Kasumi-1 (cell line): ENCODE data around the gene PAH.
"Not testable (repeated sequence)": the region's sequence is repeated elsewhere in the genome, so short reads cannot be mapped to it uniquely, and the experiment has no call there.

Source experiments
- DNase-seq, 2 experiments: peaks; one replicate each; lab custom pipeline; 2025; lab: John Stamatoyannopoulos, UW

The PAH gene

DNA sequence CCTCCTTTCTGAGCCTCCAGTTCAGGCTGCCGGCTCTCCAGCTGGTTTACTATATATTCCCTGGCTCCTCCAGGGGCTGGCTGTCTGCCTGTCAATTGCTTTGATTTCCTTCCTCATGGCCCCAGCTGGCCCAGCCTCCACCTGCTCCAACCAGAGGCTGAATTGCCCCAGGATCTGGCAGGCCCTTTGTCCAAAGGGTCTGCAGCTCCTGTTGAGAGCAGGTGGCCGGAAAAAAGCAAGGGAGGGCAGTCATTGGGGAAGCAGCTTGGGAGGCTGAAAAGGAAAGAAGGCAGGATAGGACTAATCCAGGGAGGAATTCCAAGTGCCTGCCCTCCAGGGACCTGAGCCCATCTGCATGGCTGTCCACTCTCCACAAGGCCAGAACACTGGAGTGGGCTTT is 25.3 kb downstream of the PAH start:
- peak in 1 of 2 experiments; percentile 5 for DNase-seq

DNA sequence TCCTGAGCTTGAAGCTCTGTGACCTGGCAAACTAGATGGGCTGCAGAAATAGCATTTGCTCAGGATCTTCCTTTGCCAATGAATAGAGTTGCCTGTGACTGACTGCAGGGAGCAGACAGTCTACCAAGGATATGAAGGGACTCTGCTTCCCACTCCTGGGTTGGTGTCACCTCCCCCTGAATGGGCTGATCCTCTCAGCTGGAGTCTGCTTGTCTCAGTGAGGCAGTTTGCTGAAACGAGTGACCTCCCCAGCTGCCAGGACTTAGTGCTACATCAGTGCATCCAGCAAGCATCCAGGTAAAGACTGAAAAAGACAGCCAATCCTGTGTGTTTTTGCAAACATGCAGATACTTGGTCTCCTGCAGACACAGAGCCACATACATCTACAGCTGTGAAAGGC is 28.5 kb downstream of the PAH start:
- DNase-seq, result no peak

DNA sequence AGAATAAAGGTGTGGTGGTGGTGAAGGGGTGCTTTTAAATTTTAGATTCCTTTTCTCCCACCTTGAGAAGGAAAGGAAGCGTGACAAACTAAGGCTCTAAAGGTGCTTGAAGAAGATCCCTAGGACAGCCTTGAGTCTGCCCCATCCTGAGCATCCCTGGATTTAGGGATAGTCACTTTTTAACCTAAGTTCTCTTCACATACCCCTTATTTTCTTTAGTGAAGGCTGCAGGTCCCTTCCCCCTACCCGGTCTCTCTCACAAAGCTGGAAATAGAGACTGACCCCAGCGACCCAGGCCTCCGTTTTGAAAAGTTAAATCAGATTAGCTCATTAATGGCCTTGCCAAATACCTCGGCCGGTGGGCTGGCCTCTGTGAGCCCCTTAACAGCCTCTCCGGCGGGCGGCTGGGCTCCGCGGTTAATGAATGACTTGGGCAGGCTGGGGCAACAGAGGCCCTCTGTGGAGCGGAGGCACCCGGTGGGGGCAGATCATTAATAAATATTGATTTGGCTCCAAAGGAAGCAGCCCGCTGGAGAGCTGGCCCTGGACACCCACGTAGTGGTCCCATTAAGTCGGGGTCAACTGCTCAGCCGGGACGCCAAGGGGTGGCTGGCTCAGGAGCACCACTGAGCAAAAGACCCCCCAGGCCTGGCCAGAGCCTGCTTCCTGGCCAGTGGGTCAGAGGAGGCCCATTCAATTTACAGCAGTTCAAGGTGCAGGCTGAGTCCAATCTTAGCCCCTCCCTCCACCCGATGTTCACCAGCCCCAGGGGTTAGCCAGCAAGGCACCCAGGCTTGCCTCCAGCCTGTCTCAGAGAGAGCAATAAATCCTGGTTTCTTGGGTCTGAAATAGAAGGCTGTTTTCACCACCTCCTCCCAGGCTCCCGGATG is 31.8 kb downstream of the PAH start:
- no peak for DNase-seq

DNA sequence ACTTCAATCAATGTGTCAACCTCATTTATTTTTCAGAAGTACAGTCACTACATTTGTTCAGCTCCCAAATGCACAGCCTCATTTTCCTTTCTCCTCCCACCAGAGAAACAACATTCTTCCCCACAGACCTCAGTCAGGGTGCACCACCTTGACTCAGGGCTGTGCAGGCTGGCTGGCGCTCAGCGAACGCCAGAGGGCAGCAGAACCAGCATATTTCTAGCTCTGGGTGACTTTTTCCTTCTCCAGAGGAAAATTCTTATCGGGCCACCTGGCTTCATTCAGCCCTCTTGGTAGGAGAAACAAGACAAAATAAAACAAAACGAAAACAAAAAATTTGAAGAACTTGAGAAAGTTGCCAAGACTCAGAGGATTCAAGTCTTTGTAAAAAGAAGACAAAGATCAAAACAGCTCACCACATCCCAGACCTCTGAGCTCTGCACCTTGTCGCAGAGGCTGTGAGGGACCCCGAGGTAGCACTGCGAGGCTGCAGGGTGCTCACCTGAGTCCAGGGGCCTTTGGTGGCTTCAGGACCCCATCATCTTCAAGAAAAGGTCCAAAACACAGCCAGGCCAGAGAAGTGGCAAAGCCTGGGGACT is 33.7 kb downstream of the PAH start:
- DNase-seq, result peak; percentile 44 to 62

DNA sequence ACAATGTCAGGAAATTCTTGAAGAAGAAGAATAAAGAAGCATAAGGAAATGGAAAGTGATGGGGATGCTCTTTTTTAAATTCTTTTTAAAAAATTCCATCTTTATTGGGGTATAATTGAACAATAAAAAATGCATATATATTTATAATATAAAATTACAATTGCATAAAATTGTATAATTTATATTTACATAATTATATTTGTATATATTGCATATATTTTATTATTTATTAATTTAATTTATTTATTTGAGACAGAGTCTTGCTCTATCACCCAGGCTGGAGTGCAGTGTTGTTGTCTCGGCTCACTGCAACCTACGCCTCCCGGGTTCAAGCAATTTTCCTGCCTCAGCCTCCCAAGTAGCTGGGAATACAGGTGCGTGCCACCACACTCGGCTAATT is 36.3 kb downstream of the PAH start:
- DNase-seq, result no peak

DNA sequence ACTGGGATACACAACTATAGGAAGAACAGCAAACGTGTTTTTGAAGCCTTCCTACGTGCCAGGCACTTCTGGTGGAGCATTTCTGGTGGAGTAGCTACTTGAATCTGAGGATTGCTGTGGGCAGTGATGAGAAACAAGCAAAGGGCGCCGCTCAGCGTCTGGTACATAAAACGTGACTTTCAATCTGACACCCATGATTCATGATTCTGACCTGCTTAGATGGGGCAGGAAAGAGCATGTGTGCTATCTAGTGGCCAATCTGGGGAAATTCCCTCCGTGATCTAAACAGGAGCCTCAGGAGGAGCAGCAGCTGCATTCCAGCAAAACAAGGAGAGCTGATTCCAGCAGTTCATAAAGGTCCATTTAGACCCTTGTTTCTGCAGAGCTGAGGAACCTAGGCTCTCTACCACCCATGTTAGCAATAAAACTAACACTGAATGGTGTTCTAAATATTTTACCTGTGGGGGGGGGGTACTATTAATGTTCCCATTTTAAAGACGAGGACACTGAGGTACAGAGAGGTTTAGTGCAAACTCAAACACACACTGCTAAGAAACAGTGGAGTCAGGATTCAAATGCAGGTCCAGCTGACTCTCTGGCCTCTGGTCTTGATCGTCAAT is 37.8 kb downstream of the PAH start:
- DNase-seq, result peak; percentile 63 to 69

DNA sequence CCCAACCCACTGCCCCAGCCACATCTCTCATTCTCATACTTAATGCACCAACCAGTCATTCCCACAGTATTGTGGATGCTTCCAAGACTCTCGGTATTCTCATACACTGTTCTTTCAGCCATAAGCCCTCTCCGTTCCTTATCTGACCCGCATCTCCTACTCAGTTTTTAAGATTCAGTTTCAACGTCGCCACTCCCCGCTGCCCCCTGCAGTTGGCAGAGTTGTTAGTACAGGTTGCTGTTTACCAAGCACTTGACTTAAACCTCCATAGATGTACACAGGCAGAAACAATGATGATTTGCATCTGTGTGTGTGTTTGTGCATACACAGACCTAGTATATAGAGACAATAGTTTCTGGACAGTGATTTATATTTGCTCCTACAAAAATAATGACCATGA is 40.2 kb downstream of the PAH start:
- no peak for DNase-seq

DNA sequence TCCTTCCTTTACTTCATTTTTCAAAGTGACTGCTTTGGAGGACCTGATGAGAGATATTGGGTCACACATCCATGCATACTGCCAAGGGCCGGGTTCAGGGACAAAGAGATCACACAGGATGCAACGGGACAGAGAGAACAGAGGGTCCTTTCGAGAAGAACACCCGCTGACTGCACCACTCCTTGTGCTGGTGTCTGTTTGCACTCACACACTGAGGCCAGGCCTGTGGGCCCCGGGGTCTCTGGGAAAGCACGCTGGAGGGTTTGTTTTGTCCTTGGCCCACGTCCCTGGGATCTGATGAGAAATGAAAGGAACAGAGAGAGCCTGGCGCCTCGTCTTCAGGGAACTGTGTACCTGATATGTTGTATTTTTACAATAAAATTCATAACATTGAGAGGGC is 42.2 kb downstream of the PAH start:
- DNase-seq, result no peak

DNA sequence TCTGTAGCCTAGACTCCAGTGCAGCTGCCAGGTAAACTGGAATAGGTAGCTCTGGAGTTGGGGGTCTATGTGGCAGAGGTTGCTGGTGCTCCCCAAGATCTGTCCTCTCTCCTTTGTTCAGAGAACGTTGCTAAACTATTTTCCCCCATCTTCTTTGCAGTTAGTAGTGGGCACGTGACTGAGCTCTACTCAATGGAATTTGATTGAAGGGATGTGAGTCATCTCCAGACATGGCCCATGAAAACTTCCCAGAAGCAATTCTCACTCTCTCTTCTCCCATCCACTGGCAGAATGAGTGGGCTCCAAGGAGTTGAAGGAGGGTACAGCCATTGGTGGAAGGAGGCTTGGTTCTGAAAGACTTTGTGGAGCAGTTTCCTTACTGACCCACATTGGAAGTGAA is 44.0 kb downstream of the PAH start:
- DNase-seq, result no peak

DNA sequence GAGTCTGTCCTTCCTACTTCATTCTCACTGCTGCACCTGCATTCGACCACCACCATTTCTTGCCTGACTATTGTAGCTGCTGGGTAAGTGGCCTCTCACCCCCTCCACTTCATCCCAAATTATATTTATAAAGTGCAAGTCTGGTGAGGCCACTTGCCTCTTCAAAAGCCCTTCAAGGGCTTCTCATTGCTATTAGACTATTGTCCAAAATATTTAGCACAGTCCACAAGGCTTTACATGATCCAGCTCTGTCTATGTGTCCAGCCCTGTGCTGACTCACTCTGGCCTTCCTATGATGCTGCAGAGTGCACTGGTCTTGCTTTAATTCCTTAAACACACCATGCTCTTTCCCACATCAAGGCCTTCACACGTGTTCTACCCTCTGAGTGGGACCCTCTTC is 46.0 kb downstream of the PAH start:
- DNase-seq, result no peak

DNA sequence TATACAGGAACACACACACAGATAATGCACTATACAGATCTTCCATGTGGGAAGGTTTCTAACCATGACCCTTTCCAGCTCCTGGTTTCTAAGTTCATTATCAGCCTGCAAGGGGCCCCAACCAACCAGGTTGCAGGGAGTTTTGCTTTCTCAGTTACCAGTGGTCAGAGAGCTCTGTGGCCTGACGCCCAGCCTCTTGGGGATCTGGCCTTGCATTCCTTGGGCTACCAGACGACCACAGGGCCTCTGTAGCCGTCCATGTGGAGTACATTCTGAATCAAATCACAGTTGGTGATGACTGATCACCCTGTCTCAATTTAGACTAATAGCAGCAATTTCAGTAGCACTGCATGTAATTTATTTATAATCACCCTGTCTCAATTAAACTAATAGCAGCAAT is 47.5 kb downstream of the PAH start:
- DNase-seq, result no peak

DNA sequence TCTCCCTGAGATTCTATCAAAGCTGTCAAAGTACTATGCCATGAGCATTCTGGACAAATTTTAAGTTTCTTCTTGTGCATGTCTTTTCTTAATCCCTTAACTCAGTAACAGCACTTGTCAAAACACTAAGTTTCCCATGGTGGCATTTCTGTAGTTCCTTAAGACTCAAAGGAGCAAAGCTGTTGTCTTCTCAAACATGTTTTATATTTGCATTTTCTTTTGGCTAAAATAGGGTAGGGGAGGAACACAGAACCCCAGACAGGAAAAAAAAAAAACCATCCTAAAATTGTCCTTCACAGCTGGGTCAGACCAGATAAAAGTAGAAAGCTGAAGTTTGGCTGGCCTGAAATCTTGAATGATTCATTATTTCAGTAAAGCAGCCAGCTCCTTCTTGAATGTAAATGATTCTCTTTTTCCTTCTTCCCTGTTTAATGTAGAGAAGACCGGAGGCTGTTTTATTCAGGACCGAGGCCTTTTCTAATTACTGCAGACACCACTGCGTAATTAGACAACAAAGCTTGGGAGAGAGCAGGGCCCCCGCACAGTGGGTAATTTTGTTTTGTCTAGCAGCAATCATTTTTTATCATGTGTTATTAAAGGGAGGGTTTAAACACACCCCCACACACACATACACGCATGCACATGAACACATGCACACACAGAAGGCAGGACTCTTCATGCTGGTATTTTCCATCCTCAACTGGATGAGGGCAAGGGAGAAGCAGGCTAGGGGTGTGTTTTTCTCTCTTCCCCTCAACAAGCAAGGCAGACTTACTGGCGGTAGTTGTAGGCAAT is 51.0 kb downstream of the PAH start:
- DNase-seq, result no peak

DNA sequence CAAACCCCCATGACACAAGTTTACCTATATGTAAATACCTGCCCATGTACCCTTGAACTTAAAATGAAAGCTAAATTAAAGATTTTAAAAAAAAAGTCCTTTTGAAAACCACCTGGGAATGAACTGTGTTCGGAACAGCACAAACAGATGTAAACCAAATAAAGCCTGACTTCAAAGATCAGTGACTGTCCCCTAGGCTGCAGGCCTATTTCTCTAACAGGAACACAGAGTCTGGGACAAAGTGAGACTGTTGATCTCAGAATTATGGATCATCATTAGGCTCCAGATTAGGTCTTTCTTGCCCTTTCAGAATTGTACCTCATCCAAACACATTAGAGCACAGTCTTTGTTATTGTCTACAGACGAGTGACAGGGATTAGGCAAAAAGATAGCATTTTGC is 54.6 kb downstream of the PAH start:
- DNase-seq, result no peak

DNA sequence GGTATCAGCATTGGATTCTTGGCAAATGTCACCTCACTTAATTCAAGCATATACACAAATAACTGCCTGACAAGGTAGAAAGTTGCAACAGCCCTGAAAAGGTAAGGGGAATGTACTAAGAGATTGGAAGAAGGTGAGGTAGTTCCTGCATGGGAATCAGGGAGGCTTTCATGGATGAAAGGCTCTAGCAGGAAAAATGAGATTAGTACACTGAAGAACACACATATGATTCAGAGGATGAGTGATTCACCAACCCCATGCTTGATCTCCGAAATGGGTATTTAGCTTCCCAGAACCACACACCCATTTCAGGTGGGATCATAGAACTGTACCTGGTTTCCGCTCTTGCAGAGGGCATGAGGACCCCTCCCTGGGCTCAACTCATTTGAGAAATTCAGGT is 65.8 kb downstream of the PAH start:
- no peak for DNase-seq

DNA sequence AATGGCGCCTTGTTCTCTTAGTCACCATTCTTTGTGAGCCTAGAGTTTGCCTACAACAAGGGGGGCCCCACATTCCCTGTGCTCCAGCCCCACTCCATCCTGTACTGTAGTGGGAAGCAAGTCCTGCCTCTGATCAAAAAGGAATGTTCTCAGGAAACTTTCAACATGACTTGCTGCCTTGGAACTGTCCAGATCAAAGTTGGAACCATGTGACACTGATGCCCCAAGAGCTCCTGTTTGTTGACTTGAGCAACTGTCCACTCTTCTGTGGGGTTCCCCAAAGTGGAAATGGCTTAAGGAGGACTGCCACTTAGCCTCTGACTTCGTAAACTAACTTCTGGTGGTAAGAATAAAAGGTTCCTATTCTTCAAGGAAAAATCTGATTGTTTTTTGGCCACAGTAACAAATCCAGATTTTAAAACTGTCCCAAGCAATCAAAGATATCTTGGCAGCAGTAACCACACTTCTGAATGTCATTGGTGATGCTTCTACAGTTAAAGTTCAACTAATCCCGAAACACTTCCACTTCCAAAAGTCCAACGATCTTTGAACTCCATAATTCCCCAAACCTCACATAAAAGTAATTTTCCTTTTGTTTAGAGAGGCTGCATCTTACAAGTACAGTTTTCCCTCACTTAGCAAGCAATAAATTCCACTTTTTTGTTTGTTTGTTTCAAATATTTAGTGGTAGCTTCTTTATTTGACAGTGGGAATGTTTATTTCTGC is 67.2 kb downstream of the PAH start:
- DNase-seq, result no peak

DNA sequence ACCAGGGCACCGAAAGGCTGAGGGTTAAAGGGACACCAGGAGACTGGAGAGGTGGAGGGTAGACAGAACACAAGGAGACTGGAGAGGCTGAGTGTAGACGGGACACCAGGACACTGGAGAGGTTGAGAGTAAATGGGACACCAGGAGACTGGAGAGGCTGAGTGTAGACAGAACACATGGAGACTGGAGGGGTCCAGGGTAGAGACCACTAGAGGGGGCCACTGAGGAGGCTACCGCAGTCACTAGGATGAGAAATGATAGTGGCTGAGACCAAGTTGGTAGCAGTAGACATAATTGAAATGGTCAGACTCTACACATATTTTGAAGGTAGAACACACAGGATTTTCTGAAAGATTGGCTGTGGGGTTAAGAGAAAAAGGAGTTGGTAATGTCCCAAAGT is 68.2 kb downstream of the PAH start:
- DNase-seq, result no peak

DNA sequence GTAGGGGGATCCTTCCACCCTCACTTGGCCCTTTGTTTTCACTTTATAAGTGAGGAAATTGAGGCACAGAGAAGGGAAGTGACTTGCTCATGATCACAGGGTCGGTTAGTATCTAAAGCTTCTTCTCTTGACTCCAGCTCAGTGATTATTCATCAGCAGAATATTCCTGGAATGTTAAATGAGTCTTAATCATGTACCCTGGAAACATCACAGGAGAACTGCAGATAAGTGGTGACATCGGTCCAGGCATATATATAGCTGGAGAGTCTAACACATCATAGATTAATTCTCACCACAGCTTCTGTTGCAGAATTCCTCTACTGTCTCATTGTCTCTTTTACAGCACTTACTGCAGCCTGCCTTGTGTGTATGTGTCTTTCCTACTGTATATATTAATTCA is 69.9 kb downstream of the PAH start:
- DNase-seq, result no peak

DNA sequence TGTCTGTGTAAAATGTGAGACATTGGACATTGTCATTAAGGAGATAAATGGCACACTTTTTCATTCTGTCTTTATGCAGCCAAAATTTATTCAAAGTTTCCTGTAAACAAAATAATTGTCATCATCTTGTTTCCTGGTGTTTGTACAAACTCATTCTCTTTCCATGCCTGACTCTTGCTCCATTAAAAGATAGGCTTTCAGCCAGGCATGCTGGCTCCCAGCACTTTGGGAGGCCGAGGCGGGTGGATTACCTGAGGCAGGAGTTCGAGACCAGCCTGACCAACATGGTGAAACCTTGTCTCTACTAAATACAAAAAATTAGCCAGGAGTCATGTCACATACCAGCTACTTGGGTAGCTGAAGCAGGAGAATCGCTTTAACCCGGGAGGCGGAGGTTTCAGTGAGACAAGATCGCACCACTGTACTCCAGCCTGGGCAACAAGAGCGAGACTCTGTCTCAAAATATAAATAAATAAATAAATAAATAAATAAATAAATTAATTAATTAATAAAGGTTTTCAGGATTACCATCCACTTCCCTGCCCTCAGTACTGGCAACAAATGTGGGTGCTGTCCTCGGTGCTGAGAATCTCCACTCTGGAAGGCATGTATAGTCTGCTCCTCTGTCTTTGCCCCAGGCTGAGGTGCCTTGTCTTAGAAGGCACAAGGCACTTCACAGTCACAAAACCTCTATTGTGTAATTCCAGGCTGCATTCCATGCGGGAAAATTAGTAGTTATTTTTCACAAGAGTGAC is 83.2 kb downstream of the PAH start:
- DNase-seq, result peak; percentile 6 to 37

DNA sequence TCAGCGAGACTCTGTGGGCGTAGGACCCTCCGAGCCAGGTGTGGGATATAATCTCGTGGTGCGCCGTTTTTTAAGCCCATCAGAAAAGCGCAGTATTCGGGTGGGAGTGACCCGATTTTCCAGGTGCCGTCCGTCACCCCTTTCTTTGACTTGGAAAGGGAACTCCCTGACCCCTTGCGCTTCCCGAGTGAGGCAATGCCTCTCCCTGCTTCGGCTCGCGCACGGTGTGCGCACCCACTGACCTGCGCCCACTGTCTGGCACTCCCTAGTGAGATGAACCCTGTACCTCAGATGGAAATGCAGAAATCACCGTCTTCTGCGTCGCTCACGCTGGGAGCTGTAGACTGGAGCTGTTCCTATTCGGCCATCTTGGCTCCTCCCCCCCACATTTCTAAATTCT is 84.2 kb downstream of the PAH start:
- DNase-seq, result not testable (repeated sequence)

DNA sequence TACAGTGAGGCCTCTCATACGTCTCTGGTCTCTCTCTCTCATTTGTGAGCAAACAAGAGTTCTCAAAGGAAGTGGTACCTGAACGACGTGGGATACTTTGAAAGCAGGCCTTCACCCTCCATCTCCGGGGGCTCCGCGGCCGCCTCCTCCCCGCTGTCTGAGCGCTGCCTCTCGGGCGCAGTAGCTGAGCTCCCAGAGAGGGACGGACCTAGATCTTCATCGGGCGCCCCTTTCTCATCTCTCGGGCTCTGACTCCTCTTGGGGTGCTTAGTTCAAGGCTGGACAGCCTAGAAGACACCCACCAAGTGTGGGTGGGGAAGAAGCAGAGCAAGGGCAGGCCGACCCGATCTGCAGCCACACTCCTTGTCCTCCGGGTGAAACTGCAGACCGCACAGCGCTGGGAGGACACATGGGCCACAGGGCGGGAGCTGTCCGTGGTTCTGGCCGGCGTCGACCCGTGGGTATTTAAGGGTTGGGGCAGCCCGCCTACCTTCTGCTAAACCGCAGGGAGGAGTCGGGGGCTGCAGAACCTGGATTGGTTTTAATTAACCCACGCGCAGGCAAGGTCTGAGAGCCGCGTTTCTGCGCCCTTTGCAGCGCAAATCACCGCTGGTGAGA is 92.7 kb downstream of the PAH start:
- DNase-seq, result no peak

DNA sequence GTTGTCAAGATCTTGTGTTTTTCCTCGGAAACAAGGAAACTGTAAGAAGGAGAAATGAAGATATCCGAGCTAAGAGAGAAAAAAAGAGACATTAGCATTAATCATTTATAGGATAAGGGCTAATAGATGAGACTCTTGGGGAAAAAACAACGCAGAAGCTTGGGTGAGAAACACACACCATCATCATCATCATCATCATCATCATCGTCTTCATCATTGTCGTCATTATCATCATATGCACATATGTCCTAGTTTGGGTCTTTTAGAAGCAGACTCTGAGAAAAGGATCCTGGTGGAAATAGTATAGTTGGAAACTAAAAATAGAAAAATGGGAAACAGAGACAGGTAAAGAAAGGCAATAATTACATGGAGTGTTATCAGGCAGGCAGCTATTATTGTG is 95.9 kb downstream of the PAH start:
- no peak for DNase-seq
